Sigmoid colon (tissue), 4 donors: ENCODE measurements around the gene PLK3.

Experiments
- POLR2AphosphoS5 ChIP-seq, 4 donors: sonication (generic); formaldehyde crosslinking; IDR thresholded peaks; one replicate each; pipeline ENCODE4 v1.6.1; 2017; ENCODE audit warnings: antibody characterized with exemption in 4 of 4
- TF ChIP-seq, protein P1 (sequence below), 4 experiments: fragments of 450-650 bp in 3 of 4; fragments of 200-600 bp in 1 of 4; IDR thresholded peaks; one replicate each; pipeline ENCODE4 v1.5.1; 2016 to 2019; ENCODE audit warnings: antibody characterized with exemption in 4 of 4, mild to moderate bottlenecking in 3 of 4, moderate library complexity in 2 of 4

GRCh38 chr1:44785029-44785380 is 15.2 kb upstream of the PLK3 start:
- TF ChIP-seq, protein P1, sequence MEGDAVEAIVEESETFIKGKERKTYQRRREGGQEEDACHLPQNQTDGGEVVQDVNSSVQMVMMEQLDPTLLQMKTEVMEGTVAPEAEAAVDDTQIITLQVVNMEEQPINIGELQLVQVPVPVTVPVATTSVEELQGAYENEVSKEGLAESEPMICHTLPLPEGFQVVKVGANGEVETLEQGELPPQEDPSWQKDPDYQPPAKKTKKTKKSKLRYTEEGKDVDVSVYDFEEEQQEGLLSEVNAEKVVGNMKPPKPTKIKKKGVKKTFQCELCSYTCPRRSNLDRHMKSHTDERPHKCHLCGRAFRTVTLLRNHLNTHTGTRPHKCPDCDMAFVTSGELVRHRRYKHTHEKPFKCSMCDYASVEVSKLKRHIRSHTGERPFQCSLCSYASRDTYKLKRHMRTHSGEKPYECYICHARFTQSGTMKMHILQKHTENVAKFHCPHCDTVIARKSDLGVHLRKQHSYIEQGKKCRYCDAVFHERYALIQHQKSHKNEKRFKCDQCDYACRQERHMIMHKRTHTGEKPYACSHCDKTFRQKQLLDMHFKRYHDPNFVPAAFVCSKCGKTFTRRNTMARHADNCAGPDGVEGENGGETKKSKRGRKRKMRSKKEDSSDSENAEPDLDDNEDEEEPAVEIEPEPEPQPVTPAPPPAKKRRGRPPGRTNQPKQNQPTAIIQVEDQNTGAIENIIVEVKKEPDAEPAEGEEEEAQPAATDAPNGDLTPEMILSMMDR (IDR thresholded peaks at IDR 0.05) = no peak
- TF ChIP-seq POLR2AphosphoS5 (IDR thresholded peaks at IDR 0.05) = no peak
